ENCODE measurements around the gene TMEM101.
A peak's percentile ranks its signal among the peaks of the same experiment; 100 is the strongest.

Gene TMEM101

DNA sequence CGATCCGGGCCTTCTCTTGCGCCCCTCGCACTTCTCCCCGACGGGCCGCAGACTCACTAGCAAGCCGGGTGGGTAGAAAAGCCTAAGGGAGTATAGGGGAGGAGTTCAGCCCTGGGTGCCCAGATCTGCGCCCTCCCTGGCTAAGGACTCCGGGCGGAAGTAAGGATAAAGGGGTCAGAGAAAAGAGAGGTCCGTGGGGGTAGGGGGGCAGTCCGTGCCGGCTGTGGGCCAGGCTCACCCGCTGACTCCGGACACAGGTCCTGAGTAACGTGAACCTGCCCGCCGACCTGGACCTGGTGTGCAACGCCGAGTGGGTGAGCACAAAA lies 8.5 kb downstream of the TMEM101 start:
- no peaks in the 10 kb centered on the region for H3K9me3 ChIP-seq (ENCODE audit: control insufficient read depth, insufficient read depth, low read depth, low read length)
- peak overlapping the region; percentile 46 for H3K4me3 ChIP-seq (ENCODE audit: low read depth, low read length)
- peaks cover 9% of the 10 kb centered on the region for H3K4me1 ChIP-seq (ENCODE audit: control insufficient read depth, insufficient read depth, low read length)
- ChIA-PET POLR2A (interaction anchor here (0.5 to 1.7 kb wide), 10 partner anchors 8 to 963 kb away, joined by 3 to 7 read pairs (median 4); partner anchors contain the start of genes TMEM101 and TMUB2), CTCF (interaction anchor here (0.6 to 4.7 kb wide), 7 partner anchors 9 to 163 kb away, joined by 3 to 28 read pairs (median 5); no protein-coding TSS in a partner anchor)
- peaks cover 0 to 9% of the 10 kb centered on the region in 2 experiments; a peak in 1 of 3 replicates for H3K36me3 ChIP-seq (ENCODE audit: control insufficient read depth in 2 of 2, insufficient read depth in 1 of 2, low read length in 2 of 2)
- peak overlapping the region; percentile 27; the same call in 1 of the 2 replicates for H3K27ac ChIP-seq (ENCODE audit: extremely low read depth, low read depth, low read length)
- TF ChIP-seq ZNF146 (tag by site-specific recombination; IDR thresholded peaks at IDR 0.05): 0 out of 2 replicates have a peak, but pooled peaks have one; percentile 16
- no peak for TF ChIP-seq ZNF121 (tag by site-specific recombination; IDR thresholded peaks at IDR 0.05)

DNA sequence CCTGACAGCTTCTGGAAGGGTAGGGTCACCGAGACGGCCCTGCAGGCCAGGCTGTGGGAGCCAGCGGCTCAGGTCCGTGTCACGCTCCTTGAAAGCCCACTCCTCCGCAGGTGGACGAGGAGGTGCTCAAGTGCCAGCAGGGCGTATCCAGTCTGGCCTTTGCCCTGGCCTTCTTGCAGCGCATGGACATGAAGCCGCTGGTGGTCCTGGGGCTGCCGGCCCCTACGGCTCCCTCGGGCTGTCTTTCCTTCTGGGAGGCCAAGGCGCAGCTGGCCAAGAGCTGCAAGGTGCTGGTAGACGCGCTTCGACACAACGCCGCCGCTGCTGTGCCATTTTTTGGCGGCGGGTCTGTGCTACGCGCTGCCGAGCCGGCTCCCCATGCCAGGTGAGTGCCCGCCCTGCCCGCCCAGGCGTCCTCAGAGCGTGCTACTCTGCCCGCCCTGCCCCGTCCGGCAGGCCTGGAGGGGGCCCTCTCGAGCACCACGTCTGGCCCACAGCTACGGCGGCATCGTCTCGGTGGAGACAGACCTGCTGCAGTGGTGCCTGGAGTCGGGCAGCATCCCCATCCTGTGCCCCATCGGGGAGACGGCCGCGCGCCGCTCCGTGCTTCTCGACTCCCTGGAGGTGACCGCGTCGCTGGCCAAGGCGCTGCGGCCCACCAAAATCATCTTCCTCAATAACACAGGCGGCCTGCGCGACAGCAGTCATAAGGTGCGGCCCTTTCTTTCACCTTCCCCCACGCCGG lies 9.1 kb downstream of the TMEM101 start:
- H3K4me3 ChIP-seq (ENCODE audit: low read depth, low read length): no peak overlapping the region

DNA sequence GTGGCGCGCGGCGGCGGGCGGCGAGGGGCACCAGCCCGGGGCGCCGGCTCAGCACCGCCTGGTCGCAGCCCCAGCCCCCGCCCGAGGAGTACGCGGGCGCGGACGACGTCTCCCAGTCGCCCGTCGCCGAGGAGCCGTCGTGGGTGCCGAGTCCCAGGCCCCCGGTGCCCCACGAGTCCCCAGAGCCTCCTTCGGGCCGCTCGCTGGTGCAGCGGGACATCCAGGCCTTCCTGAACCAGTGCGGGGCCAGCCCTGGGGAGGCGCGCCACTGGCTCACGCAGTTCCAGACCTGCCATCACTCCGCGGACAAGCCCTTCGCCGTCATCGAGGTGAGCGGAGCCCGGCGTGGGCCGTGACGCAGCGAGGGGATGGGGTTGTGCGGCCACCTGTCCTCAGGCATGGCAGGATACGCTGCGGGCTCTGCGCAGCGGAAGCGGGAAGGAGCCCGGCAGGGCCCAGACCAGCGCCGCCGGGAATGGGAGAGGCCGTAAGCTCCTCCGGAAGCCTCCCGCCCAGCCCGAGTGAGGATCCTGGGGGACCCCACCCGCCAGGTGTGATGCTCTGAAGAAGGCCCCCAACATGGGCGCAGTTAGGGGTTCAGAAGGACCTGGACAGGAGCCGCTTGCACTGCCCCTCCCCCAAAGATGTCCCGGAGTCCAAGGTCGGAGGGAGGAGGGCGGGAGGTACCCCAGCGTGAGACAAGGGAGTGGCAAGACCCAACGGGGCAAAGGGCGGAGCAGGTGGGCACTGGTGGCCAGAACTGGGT lies 9.8 kb downstream of the TMEM101 start:
- no peak overlapping the region for H3K27ac ChIP-seq (ENCODE audit: extremely low read depth, low read depth, low read length)
- H3K4me1 ChIP-seq (ENCODE audit: control insufficient read depth, insufficient read depth, low read length): peaks cover 7% of the 10 kb centered on the region
- TF ChIP-seq ZNF785 (tag by site-specific recombination; IDR thresholded peaks at IDR 0.05): no peak
- no peak for TF ChIP-seq ZNF626 (tag by site-specific recombination; IDR thresholded peaks at IDR 0.05)
- no peak for TF ChIP-seq ZNF549 (tag by site-specific recombination; IDR thresholded peaks at IDR 0.05)
- TF ChIP-seq, protein P1, sequence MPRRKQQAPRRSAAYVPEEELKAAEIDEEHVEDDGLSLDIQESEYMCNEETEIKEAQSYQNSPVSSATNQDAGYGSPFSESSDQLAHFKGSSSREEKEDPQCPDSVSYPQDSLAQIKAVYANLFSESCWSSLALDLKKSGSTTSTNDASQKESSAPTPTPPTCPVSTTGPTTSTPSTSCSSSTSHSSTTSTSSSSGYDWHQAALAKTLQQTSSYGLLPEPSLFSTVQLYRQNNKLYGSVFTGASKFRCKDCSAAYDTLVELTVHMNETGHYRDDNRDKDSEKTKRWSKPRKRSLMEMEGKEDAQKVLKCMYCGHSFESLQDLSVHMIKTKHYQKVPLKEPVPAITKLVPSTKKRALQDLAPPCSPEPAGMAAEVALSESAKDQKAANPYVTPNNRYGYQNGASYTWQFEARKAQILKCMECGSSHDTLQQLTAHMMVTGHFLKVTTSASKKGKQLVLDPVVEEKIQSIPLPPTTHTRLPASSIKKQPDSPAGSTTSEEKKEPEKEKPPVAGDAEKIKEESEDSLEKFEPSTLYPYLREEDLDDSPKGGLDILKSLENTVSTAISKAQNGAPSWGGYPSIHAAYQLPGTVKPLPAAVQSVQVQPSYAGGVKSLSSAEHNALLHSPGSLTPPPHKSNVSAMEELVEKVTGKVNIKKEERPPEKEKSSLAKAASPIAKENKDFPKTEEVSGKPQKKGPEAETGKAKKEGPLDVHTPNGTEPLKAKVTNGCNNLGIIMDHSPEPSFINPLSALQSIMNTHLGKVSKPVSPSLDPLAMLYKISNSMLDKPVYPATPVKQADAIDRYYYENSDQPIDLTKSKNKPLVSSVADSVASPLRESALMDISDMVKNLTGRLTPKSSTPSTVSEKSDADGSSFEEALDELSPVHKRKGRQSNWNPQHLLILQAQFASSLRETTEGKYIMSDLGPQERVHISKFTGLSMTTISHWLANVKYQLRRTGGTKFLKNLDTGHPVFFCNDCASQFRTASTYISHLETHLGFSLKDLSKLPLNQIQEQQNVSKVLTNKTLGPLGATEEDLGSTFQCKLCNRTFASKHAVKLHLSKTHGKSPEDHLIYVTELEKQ (tag by site-specific recombination; IDR thresholded peaks at IDR 0.05; ENCODE audit: borderline replicate concordance): no peak
- no peak for TF ChIP-seq ZNF510 (tag by site-specific recombination; IDR thresholded peaks at IDR 0.05; ENCODE audit: insufficient replicate concordance)
- TF ChIP-seq ZNF701 (tag by site-specific recombination; IDR thresholded peaks at IDR 0.05): no peak
- TF ChIP-seq ZIC2 (tag by site-specific recombination; IDR thresholded peaks at IDR 0.05): no peak
- no peak for TF ChIP-seq ZNF37A (tag by site-specific recombination; IDR thresholded peaks at IDR 0.05)
- no peak for TF ChIP-seq SETDB1 (IDR thresholded peaks at IDR 0.05; ENCODE audit: insufficient read length, low read length)
- no peak for TF ChIP-seq ZNF777 (tag by site-specific recombination; IDR thresholded peaks at IDR 0.05; ENCODE audit: borderline replicate concordance)
- no peak for TF ChIP-seq ZNF211 (tag by site-specific recombination; IDR thresholded peaks at IDR 0.05; ENCODE audit: low read depth)
- no peak for TF ChIP-seq YY1 (tag by site-specific recombination; IDR thresholded peaks at IDR 0.05)
- no peak for TF ChIP-seq GLIS1 (tag by site-specific recombination; IDR thresholded peaks at IDR 0.05)
- no peak for TF ChIP-seq ZNF274 (IDR thresholded peaks at IDR 0.05; ENCODE audit: low read length)
- TF ChIP-seq ZNF274 (tag by site-specific recombination; IDR thresholded peaks at IDR 0.05; ENCODE audit: borderline replicate concordance): no peak
- no peak for TF ChIP-seq ZNF843 (tag by site-specific recombination; IDR thresholded peaks at IDR 0.05)
- TF ChIP-seq ZBTB48 (tag by site-specific recombination; IDR thresholded peaks at IDR 0.05): no peak
- no peak for TF ChIP-seq ZNF133 (tag by site-specific recombination; IDR thresholded peaks at IDR 0.05)
- TF ChIP-seq, protein P2, sequence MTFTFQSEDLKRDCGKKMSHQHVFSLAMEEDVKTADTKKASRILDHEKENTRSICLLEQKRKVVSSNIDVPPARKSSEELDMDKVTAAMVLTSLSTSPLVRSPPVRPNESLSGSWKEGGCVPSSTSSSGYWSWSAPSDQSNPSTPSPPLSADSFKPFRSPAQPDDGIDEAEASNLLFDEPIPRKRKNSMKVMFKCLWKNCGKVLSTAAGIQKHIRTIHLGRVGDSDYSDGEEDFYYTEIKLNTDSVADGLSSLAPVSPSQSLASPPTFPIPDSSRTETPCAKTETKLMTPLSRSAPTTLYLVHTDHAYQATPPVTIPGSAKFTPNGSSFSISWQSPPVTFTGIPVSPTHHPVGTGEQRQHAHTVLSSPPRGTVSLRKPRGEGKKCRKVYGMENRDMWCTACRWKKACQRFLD (tag by site-specific recombination; IDR thresholded peaks at IDR 0.05): no peak
- POLR2A ChIA-PET: interaction anchor here (1.6 kb wide), 1 partner anchor 118 kb away, joined by 3 read pairs; the partner anchor contains the start of gene HDAC5
- H3K36me3 ChIP-seq (ENCODE audit: control insufficient read depth in 2 of 2, insufficient read depth in 1 of 2, low read length in 2 of 2): no peaks in the 10 kb centered on the region
- no peaks in the 10 kb centered on the region for H3K9me3 ChIP-seq (ENCODE audit: control insufficient read depth, insufficient read depth, low read depth, low read length)
- H3K4me3 ChIP-seq (ENCODE audit: low read depth, low read length): no peak overlapping the region
- CTCF ChIA-PET: interaction anchor here (0.7 kb wide), 1 partner anchor 18 kb away, joined by 3 read pairs; no protein-coding TSS in a partner anchor

More for the DNA sequence above, 9.1 kb downstream of the TMEM101 start:
- ChIA-PET CTCF (interaction anchor here (0.7 to 4.7 kb wide), 6 partner anchors 9 to 163 kb away, joined by 3 to 28 read pairs (median 6); no protein-coding TSS in a partner anchor), POLR2A (interaction anchor here (0.5 to 1.7 kb wide), 10 partner anchors 9 to 963 kb away, joined by 3 to 7 read pairs (median 4); partner anchors contain the start of genes TMEM101 and TMUB2)
- peaks cover 7% of the 10 kb centered on the region for H3K4me1 ChIP-seq (ENCODE audit: control insufficient read depth, insufficient read depth, low read length)
- TF ChIP-seq, protein P3, sequence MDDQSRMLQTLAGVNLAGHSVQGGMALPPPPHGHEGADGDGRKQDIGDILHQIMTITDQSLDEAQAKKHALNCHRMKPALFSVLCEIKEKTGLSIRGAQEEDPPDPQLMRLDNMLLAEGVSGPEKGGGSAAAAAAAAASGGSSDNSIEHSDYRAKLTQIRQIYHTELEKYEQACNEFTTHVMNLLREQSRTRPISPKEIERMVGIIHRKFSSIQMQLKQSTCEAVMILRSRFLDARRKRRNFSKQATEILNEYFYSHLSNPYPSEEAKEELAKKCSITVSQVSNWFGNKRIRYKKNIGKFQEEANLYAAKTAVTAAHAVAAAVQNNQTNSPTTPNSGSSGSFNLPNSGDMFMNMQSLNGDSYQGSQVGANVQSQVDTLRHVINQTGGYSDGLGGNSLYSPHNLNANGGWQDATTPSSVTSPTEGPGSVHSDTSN (CRISPR knock-in tag; IDR thresholded peaks at IDR 0.05): peak; percentile 30; the same call in 1 of the 2 replicates
- TF ChIP-seq SP3 (tag by site-specific recombination; IDR thresholded peaks at IDR 0.05): no peak
- H3K27ac ChIP-seq (ENCODE audit: extremely low read depth, low read depth, low read length): no peak overlapping the region; the same call in 1 of the 2 replicates
- no peaks in the 10 kb centered on the region for H3K9me3 ChIP-seq (ENCODE audit: control insufficient read depth, insufficient read depth, low read depth, low read length)
- peaks cover 0 to 5% of the 10 kb centered on the region in 2 experiments; a peak in 1 of 3 replicates for H3K36me3 ChIP-seq (ENCODE audit: control insufficient read depth in 2 of 2, insufficient read depth in 1 of 2, low read length in 2 of 2)
